ENCODE measurements around the gene ARHGAP30.
"Not testable (repeated sequence)": the region's sequence is repeated elsewhere in the genome, so short reads cannot be mapped to it uniquely, and the experiment has no call there.

ARHGAP30 gene

DNA sequence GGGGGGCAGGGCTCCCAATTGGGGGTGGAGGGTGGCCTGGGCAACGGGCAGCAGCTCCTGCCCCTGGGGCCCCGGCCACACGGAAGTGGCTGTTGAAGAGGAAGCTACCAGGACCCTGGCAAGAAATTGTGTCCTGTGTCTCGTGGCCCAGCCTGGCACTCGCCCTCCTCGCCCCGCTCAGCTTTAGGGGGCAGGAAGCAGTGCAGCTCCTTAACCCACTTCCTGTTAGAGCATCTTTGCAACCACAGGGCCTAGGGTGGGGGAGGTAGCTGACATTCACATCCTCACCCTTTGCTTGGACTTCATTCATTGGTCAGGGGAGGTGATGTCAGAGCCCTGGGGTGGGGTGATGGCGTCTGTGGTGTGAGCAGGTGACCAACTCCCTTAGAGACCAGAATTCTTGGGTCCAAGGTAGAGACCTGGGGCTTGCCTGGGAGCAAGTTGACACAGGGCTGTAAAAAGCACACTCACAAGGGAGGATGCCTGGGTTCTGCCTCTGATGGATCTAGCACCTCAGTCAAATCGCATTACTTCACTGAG lies at the start of gene ARHGAP30:
Gene ARHGAP30 (minus strand): TSS at position 161 of the 540 bp plus-strand sequence. CDS start 267 bp downstream, outside the sequence.
- Histone ChIP-seq H3K9me3 (ENCODE audit: control insufficient read depth, low read length) (no peaks in the 10 kb centered on the region), H3K4me1 (ENCODE audit: control insufficient read depth, insufficient read depth, low read length) (no peaks in the 10 kb centered on the region), H3K4me3 (ENCODE audit: low read length) (no peak within 1 kb of the TSS), H3K27me3 (replicated peaks; ENCODE audit: control insufficient read depth, insufficient read depth, low read length) (peaks cover 5% of the 10 kb centered on the region), H3K9ac (ENCODE audit: low read length) (no peak within 1 kb of the TSS), H3K36me3 (ENCODE audit: control insufficient read depth, insufficient read depth, low read length, severe bottlenecking) (no peaks in the 10 kb centered on the region)
- DNase-seq (ENCODE audit: low read depth): no peak

DNA sequence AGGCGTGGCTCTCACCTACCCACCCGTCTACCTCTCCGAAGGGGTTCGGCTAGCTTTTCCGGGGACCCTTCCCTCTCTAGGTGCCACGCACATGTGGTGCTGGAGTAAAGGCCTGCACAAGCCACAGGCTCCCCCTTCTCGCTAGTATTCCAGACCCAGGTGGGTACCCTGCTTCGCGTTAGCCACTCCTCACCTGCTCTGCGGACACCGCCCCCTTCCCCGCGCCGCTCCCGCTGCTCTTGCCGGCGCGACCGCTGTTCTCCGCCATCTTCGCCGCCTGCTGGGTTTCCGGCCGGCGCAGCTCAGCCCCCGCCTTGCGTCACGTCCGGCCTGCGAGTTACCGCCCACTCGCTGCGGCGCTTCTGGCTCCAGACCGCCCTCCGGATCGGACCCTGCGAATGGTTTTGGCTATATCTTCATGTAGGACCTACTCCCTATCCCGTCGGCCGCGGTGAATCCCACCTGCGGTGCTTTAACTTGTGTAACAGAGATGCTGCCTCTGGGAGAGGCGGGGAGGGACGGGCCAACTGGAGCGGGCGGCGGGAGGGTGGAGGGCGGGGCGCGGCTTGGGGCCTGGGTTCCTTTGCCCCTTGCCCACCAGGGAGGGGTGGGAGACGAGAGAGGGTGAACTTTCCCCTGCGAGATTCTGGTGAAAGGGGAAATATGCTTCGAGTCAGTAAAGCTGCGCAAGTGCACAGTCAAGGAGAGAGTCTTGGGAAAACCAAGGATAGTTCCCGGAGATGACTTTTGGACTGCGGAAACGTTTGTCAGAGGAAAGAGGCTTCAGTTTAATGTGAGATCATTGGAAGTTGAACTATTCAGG lies 48.3 kb upstream of the ARHGAP30 start, which contains the start of the genes NIT1 and PFDN2:
Gene NIT1 (plus strand): TSS at position 347 of the 823 bp plus-strand sequence. CDS start 72 bp downstream, at position 419.
Gene PFDN2 (minus strand): TSS at position 279 of the 823 bp plus-strand sequence. CDS start 11 bp downstream, at position 268.
- Histone ChIP-seq H3K4me3 (ENCODE audit: low read length) (peak within 1 kb of the TSS; percentile 100), H3K36me3 (ENCODE audit: control insufficient read depth, insufficient read depth, low read length, severe bottlenecking) (peaks cover 46% of the 10 kb centered on the region), H3K9me3 (ENCODE audit: control insufficient read depth, low read length) (no peaks in the 10 kb centered on the region), H3K4me1 (ENCODE audit: control insufficient read depth, insufficient read depth, low read length) (peaks cover 50% of the 10 kb centered on the region), H3K27me3 (replicated peaks; ENCODE audit: control insufficient read depth, insufficient read depth, low read length) (no peaks in the 10 kb centered on the region), H3K9ac (ENCODE audit: low read length) (peak within 1 kb of the TSS; percentile 99)
- DNase-seq (ENCODE audit: low read depth): peak; percentile 96

GRCh38 chr1:161115961-161116360 lies 46.3 kb upstream of the ARHGAP30 start:
- H3K9me3 ChIP-seq (ENCODE audit: control insufficient read depth, low read length); DNase-seq (ENCODE audit: low read depth); H3K27me3 ChIP-seq (replicated peaks; ENCODE audit: control insufficient read depth, insufficient read depth, low read length); H3K9ac ChIP-seq (ENCODE audit: low read length): not testable (repeated sequence)
- peak overlapping the region; percentile 100 for H3K4me3 ChIP-seq (ENCODE audit: low read length)
- peaks cover 26% of the 10 kb centered on the region for H3K36me3 ChIP-seq (ENCODE audit: control insufficient read depth, insufficient read depth, low read length, severe bottlenecking)
- H3K4me1 ChIP-seq (ENCODE audit: control insufficient read depth, insufficient read depth, low read length): peaks cover 60% of the 10 kb centered on the region

GRCh38 chr1:161115132-161115711 lies 45.5 kb upstream of the ARHGAP30 start:
- no peak overlapping the region for H3K4me3 ChIP-seq (ENCODE audit: low read length)
- no peak overlapping the region for H3K9ac ChIP-seq (ENCODE audit: low read length)
- no peaks in the 10 kb centered on the region for H3K9me3 ChIP-seq (ENCODE audit: control insufficient read depth, low read length)
- H3K36me3 ChIP-seq (ENCODE audit: control insufficient read depth, insufficient read depth, low read length, severe bottlenecking): peaks cover 19% of the 10 kb centered on the region
- DNase-seq (ENCODE audit: low read depth): no peak
- peaks cover 56% of the 10 kb centered on the region for H3K4me1 ChIP-seq (ENCODE audit: control insufficient read depth, insufficient read depth, low read length)
- H3K27me3 ChIP-seq (replicated peaks; ENCODE audit: control insufficient read depth, insufficient read depth, low read length): no peaks in the 10 kb centered on the region

GRCh38 chr1:161114556-161114955 lies 44.9 kb upstream of the ARHGAP30 start:
- Histone ChIP-seq H3K27me3 (replicated peaks; ENCODE audit: control insufficient read depth, insufficient read depth, low read length) (no peaks in the 10 kb centered on the region), H3K9me3 (ENCODE audit: control insufficient read depth, low read length) (no peaks in the 10 kb centered on the region), H3K9ac (ENCODE audit: low read length) (no peak overlapping the region), H3K4me3 (ENCODE audit: low read length) (no peak overlapping the region), H3K4me1 (ENCODE audit: control insufficient read depth, insufficient read depth, low read length) (peaks cover 49% of the 10 kb centered on the region), H3K36me3 (ENCODE audit: control insufficient read depth, insufficient read depth, low read length, severe bottlenecking) (peaks cover 19% of the 10 kb centered on the region)
- DNase-seq (ENCODE audit: low read depth): no peak

DNA sequence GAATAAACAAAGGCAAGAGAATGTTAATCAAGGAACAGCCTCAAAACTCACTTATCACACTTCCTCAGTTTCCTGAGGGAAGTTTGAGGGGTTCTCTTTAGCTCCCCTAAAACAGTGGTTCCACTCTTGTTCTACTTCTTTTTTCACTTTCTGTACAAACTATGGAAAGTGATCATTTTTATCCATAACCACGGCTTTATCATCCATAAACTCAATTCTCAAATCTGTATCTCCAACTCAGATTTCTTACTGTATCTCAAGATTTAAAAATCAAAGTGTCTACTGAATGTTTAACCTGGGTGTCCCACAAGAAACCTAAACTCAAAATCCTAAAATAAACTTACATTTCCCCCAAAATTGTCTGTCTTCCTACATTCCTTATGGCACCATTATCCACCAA lies 44.2 kb upstream of the ARHGAP30 start:
- Histone ChIP-seq H3K27me3 (replicated peaks; ENCODE audit: control insufficient read depth, insufficient read depth, low read length) (no peaks in the 10 kb centered on the region), H3K4me1 (ENCODE audit: control insufficient read depth, insufficient read depth, low read length) (peaks cover 43% of the 10 kb centered on the region), H3K36me3 (ENCODE audit: control insufficient read depth, insufficient read depth, low read length, severe bottlenecking) (peaks cover 22% of the 10 kb centered on the region), H3K9ac (ENCODE audit: low read length) (no peak overlapping the region), H3K9me3 (ENCODE audit: control insufficient read depth, low read length) (no peaks in the 10 kb centered on the region), H3K4me3 (ENCODE audit: low read length) (no peak overlapping the region)
- DNase-seq (ENCODE audit: low read depth): no peak

GRCh38 chr1:161111527-161111926 lies 41.8 kb upstream of the ARHGAP30 start:
- DNase-seq (ENCODE audit: low read depth): no peak
- H3K9ac ChIP-seq (ENCODE audit: low read length): no peak overlapping the region
- peaks cover 31% of the 10 kb centered on the region for H3K4me1 ChIP-seq (ENCODE audit: control insufficient read depth, insufficient read depth, low read length)
- peaks cover 29% of the 10 kb centered on the region for H3K36me3 ChIP-seq (ENCODE audit: control insufficient read depth, insufficient read depth, low read length, severe bottlenecking)
- H3K27me3 ChIP-seq (replicated peaks; ENCODE audit: control insufficient read depth, insufficient read depth, low read length): no peaks in the 10 kb centered on the region
- no peak overlapping the region for H3K4me3 ChIP-seq (ENCODE audit: low read length)
- no peaks in the 10 kb centered on the region for H3K9me3 ChIP-seq (ENCODE audit: control insufficient read depth, low read length)

DNA sequence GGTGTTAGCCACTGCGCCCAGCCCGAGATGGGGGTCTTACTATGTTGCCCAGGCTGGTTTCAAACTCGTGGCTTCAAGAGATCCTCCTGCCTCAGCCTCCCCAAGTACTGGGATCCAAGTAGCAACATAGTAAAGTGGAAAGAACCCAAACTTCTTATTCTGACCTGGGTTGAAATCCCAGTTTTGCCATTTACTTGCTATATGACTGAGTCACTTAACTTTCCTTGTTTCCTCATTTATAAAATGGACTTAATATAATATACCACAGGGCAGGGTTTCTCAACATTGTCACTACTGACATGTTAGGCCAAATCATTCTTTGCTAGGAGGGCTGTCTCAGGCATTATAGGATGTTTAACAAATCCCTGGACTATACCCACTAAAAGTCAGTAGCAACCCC lies 41.4 kb upstream of the ARHGAP30 start:
- H3K4me3 ChIP-seq (ENCODE audit: low read length): no peak overlapping the region
- DNase-seq (ENCODE audit: low read depth): no peak
- H3K36me3 ChIP-seq (ENCODE audit: control insufficient read depth, insufficient read depth, low read length, severe bottlenecking): peaks cover 32% of the 10 kb centered on the region
- H3K9ac ChIP-seq (ENCODE audit: low read length): no peak overlapping the region
- H3K4me1 ChIP-seq (ENCODE audit: control insufficient read depth, insufficient read depth, low read length): peaks cover 31% of the 10 kb centered on the region
- no peaks in the 10 kb centered on the region for H3K27me3 ChIP-seq (replicated peaks; ENCODE audit: control insufficient read depth, insufficient read depth, low read length)
- no peaks in the 10 kb centered on the region for H3K9me3 ChIP-seq (ENCODE audit: control insufficient read depth, low read length)

DNA sequence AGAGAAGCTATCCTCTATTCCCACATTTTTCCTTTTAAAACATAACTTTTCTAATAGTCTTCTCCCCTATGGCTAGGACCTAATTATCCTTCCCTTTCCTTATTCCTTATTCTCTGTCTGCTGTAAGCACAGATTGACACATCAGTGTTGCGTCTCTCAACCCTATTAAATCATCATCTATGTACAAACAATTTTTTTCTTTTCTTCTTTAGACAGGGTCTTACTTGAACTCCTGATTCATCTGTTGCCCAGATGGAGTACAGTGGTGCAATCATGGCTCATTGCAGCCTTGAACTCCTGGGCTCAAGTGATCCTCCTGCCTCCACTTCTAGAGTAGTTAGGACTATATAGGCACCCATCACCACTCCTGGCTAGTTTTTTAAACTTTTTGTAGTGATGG lies 36.7 kb upstream of the ARHGAP30 start:
- DNase-seq (ENCODE audit: low read depth): no peak
- no peaks in the 10 kb centered on the region for H3K9me3 ChIP-seq (ENCODE audit: control insufficient read depth, low read length)
- peaks cover 30% of the 10 kb centered on the region for H3K4me1 ChIP-seq (ENCODE audit: control insufficient read depth, insufficient read depth, low read length)
- peaks cover 32% of the 10 kb centered on the region for H3K36me3 ChIP-seq (ENCODE audit: control insufficient read depth, insufficient read depth, low read length, severe bottlenecking)
- H3K9ac ChIP-seq (ENCODE audit: low read length): no peak overlapping the region
- no peaks in the 10 kb centered on the region for H3K27me3 ChIP-seq (replicated peaks; ENCODE audit: control insufficient read depth, insufficient read depth, low read length)
- H3K4me3 ChIP-seq (ENCODE audit: low read length): no peak overlapping the region

GRCh38 chr1:161100556-161100955 lies 30.9 kb upstream of the ARHGAP30 start:
- no peak overlapping the region for H3K4me3 ChIP-seq (ENCODE audit: low read length)
- peaks cover 29% of the 10 kb centered on the region for H3K36me3 ChIP-seq (ENCODE audit: control insufficient read depth, insufficient read depth, low read length, severe bottlenecking)
- peak overlapping the region; percentile 41 for H3K9ac ChIP-seq (ENCODE audit: low read length)
- H3K9me3 ChIP-seq (ENCODE audit: control insufficient read depth, low read length): no peaks in the 10 kb centered on the region
- DNase-seq (ENCODE audit: low read depth): no peak
- H3K27me3 ChIP-seq (replicated peaks; ENCODE audit: control insufficient read depth, insufficient read depth, low read length): no peaks in the 10 kb centered on the region
- peaks cover 71% of the 10 kb centered on the region for H3K4me1 ChIP-seq (ENCODE audit: control insufficient read depth, insufficient read depth, low read length)

DNA sequence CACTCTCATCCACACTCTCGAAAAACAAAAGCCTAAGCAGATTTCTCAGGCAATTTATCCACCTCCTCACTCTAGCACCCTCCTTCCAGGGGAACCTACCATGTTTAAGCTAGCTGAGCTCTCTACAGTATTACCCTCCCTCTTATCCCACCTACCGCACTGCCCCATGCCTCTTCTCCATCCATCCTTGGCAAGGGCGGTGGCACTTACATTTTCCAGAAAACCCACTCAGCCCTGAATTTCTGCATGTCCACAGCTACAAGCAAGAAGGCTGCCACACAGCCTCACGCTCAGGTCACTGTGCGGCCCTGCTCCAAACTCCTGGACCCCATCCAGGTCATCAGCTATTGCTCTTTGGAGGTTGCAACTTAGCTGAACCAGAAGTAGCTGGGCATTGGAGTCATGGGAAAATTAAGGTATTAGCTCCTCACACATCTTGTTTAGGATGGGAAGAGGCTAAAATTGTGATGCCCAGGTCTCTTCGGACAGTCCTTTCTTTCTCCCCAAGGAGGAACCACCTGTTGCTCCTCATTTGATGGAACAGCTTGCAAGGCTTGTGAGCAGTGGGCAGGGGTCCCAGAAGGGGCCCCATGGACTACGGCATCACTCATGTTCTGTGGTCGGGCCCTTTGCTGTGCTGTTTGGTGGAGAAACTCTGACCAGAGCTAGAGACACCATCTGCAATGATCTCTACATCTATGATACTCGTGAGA lies 29.6 kb upstream of the ARHGAP30 start:
- H3K36me3 ChIP-seq (ENCODE audit: control insufficient read depth, insufficient read depth, low read length, severe bottlenecking): peaks cover 29% of the 10 kb centered on the region
- no peak for DNase-seq (ENCODE audit: low read depth)
- H3K9me3 ChIP-seq (ENCODE audit: control insufficient read depth, low read length): no peaks in the 10 kb centered on the region
- H3K4me3 ChIP-seq (ENCODE audit: low read length): no peak overlapping the region
- H3K27me3 ChIP-seq (replicated peaks; ENCODE audit: control insufficient read depth, insufficient read depth, low read length): no peaks in the 10 kb centered on the region
- H3K4me1 ChIP-seq (ENCODE audit: control insufficient read depth, insufficient read depth, low read length): peaks cover 68% of the 10 kb centered on the region
- peak overlapping the region; percentile 75 for H3K9ac ChIP-seq (ENCODE audit: low read length)
